GM18502 (cell line): Measurements from ENCODE around the gene ZNFX1.

Experiments used
- ATAC-seq: cut with Tn5 transposase; IDR thresholded peaks from one replicate; pipeline ENCODE4 v1.9.1; 2021; ENCODE audit warnings: mild to moderate bottlenecking; ENCODE audit not compliant: unreplicated experiment, poor library complexity

The ZNFX1 gene

GRCh38 chr20:49293122-49293521 is 15.3 kb upstream of the ZNFX1 start:
- ATAC-seq, result no peak

- no peak for ATAC-seq
Measured at GRCh38 chr20:49292010-49292409, 14.2 kb upstream of the ZNFX1 start.

GRCh38 chr20:49291200-49291599 is 13.3 kb upstream of the ZNFX1 start:
- no peak for ATAC-seq

- ATAC-seq, result no peak
Measured at GRCh38 chr20:49290608-49291191, 12.8 kb upstream of the ZNFX1 start.

GRCh38 chr20:49288784-49289696 is 11.2 kb upstream of the ZNFX1 start:
- ATAC-seq, result no peak

GRCh38 chr20:49288250-49288751 is 10.4 kb upstream of the ZNFX1 start:
- ATAC-seq, result no peak

GRCh38 chr20:49287555-49288249 is 9.8 kb upstream of the ZNFX1 start:
- no peak for ATAC-seq

GRCh38 chr20:49286689-49287551 is 9.1 kb upstream of the ZNFX1 start:
- no peak for ATAC-seq

- ATAC-seq, result no peak
Measured at GRCh38 chr20:49285813-49286494, 8.1 kb upstream of the ZNFX1 start.

- ATAC-seq, result no peak
Measured at GRCh38 chr20:49285233-49285668, 7.4 kb upstream of the ZNFX1 start.

GRCh38 chr20:49284818-49285217 is 7.0 kb upstream of the ZNFX1 start:
- ATAC-seq, result no peak

GRCh38 chr20:49283703-49284625 is 6.1 kb upstream of the ZNFX1 start:
- ATAC-seq, result no peak

GRCh38 chr20:49283176-49283702 is 5.4 kb upstream of the ZNFX1 start:
- ATAC-seq, result no peak

- no peak for ATAC-seq
Measured at GRCh38 chr20:49282584-49283171, 4.8 kb upstream of the ZNFX1 start.

- no peak for ATAC-seq
Measured at GRCh38 chr20:49281913-49282467, 4.1 kb upstream of the ZNFX1 start.

- no peak for ATAC-seq
Measured at GRCh38 chr20:49281059-49281912, 3.4 kb upstream of the ZNFX1 start.
